HG02763 (cell line): ENCODE results near the gene MIF.
"Not testable (repeated sequence)": the region's sequence is repeated elsewhere in the genome, so short reads cannot be mapped to it uniquely, and the experiment has no call there.

Experiments used
- ATAC-seq: cut with Tn5 transposase; IDR thresholded peaks from one replicate; pipeline ENCODE4 v1.9.1; 2021; ENCODE audit warnings: mild to moderate bottlenecking, moderate library complexity; ENCODE audit not compliant: unreplicated experiment

Gene MIF

GRCh38 chr22:23893945-23894709 is at the start of gene MIF:
Gene MIF, plus strand, starts transcription at chr22:23894383. Its CDS starts 92 bp downstream, at chr22:23894475.
- ATAC-seq: peak; percentile 85

GRCh38 chr22:23844739-23845202 is 49.4 kb upstream of the MIF start:
- no peak for ATAC-seq

- no peak for ATAC-seq
These were observed 48.7 kb upstream of the MIF start for GRCh38 chr22:23845265-23846080.

GRCh38 chr22:23846081-23846469 is 48.1 kb upstream of the MIF start:
- no peak for ATAC-seq

GRCh38 chr22:23847310-23847920 is 46.8 kb upstream of the MIF start:
- no peak for ATAC-seq

GRCh38 chr22:23847991-23848864 is 46.0 kb upstream of the MIF start:
- ATAC-seq: no peak

GRCh38 chr22:23849009-23850006 is 44.9 kb upstream of the MIF start:
- ATAC-seq: no peak

- ATAC-seq: no peak
These were observed 44.0 kb upstream of the MIF start for GRCh38 chr22:23850136-23850611.

GRCh38 chr22:23856721-23857605 is 37.2 kb upstream of the MIF start:
- peak; percentile 38 for ATAC-seq

GRCh38 chr22:23857606-23858483 is 36.3 kb upstream of the MIF start, which contains the start of gene SLC2A11:
Gene SLC2A11, plus strand, starts transcription at chr22:23857875. Its CDS starts 125 bp downstream, at chr22:23858000.
- peak; percentile 96 for ATAC-seq

- ATAC-seq: no peak
These were observed 35.7 kb upstream of the MIF start for GRCh38 chr22:23858484-23858815.

- ATAC-seq: no peak
These were observed 35.0 kb upstream of the MIF start for GRCh38 chr22:23859201-23859600.

GRCh38 chr22:23860187-23860586 is 34.0 kb upstream of the MIF start:
- not testable (repeated sequence) for ATAC-seq

GRCh38 chr22:23862103-23862502 is 32.1 kb upstream of the MIF start:
- ATAC-seq: no peak

- not testable (repeated sequence) for ATAC-seq
These were observed 29.6 kb upstream of the MIF start for GRCh38 chr22:23864499-23865154.

- ATAC-seq: no peak
These were observed 25.6 kb upstream of the MIF start for GRCh38 chr22:23868580-23868979.

GRCh38 chr22:23874871-23875270 is 19.3 kb upstream of the MIF start:
- no peak for ATAC-seq
